Endometrium (tissue), 2 donors: ENCODE data around the gene CDK14.
A peak's percentile ranks its signal among the peaks of the same experiment; 100 is the strongest.

Experiments
- FAIRE-seq: peaks from 2 replicates; lab custom pipeline; 2012; peaks lifted over from hg19 to GRCh38; lab: Jason Lieb, UNC
- donor health status: control.
- donor health status: control.

CDK14 gene

DNA sequence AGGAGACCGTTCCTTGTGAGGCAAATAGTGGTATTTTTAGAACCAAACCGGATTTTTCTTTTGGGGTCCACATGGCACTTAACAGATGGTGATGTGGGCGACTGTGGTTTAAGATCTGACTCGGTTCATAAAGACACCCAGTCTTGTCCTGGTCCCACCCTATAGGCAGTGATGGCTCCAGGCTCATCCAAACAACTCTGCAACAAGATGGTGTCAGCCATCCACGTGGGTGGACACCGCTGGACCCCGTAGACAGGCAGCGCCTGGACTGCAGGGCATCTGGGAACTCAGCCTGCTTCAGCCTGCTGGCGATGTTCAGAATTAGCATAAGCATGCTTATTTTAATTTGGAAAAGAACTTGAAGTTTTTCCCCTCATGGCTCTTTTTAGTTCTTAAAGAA, 409.7 kb downstream of the CDK14 start:
- FAIRE-seq, result no peak

- no peak for FAIRE-seq
Measured at GRCh38 chr7:91007371-91007770, 411.2 kb downstream of the CDK14 start.

DNA sequence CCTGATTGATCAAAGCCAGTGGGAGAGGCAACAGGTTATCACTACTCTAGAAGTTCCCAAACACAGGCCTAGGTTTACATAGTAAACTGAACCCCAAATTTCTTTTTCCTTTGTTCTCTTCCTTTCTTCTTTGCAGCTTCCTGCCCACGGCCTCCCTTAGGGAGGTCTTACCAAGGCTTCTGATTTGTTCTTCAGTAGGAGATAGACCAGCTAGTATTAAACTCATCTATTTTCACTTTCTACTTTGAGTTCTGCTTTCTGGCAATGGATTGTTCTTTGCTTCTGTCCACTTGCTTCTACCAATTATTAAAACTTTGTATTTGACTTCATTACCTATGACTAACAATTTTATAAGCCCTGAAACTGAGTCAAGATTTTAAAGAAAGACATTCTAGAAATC, 417.0 kb downstream of the CDK14 start:
- FAIRE-seq, result no peak

- no peak for FAIRE-seq
Measured at GRCh38 chr7:91019686-91020385, 423.7 kb downstream of the CDK14 start.

- FAIRE-seq, result no peak
Measured at GRCh38 chr7:91020636-91021385, 424.7 kb downstream of the CDK14 start.

DNA sequence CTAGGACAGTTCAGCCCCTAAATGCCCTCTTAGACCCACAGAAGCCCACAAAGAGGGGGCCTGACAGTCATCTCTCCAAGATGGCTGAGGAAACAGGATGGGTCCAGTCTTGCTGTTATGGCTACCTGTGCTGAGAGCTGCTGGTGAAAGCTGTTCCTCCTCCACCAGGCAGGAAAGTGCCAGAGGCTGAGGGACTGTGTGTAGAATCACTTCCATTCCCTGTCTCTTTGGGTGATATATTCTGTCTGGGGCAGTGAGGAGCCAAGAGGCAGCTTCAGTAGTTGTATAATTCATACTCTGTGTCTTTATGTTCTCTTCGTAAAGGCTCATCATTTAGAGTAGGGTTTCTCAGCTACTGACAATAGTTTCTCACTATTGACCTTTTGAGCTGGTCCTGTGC, 425.8 kb downstream of the CDK14 start:
- no peak for FAIRE-seq

DNA sequence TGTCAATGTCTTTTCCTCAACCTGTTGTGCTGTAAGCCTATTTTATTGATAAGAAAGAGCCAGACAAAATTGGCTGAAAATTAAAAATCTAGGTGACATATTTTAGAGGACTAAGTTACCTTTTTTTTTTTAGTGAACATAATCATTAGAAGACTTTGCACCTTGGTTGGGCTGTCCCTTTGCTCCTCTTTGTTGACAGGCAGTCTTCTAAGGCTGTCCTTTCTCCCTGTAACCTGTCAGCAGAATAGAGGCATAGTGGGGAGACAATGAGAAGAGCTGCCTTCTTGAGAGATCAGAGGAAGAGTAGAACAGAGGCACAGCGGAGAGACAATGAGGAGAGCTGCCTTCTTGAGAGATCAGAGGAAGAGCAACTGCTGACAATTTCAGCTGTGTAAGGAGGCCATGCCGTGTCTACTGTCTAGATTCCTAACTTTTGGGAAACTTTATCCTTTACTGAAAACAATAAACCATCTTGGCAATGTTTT, 429.8 kb downstream of the CDK14 start:
- no peak for FAIRE-seq

GRCh38 chr7:91029688-91030087, 433.6 kb downstream of the CDK14 start:
- no peak for FAIRE-seq

GRCh38 chr7:91030680-91031380, 434.7 kb downstream of the CDK14 start:
- no peak for FAIRE-seq

- no peak for FAIRE-seq
Measured at GRCh38 chr7:91031757-91032156, 435.6 kb downstream of the CDK14 start.

DNA sequence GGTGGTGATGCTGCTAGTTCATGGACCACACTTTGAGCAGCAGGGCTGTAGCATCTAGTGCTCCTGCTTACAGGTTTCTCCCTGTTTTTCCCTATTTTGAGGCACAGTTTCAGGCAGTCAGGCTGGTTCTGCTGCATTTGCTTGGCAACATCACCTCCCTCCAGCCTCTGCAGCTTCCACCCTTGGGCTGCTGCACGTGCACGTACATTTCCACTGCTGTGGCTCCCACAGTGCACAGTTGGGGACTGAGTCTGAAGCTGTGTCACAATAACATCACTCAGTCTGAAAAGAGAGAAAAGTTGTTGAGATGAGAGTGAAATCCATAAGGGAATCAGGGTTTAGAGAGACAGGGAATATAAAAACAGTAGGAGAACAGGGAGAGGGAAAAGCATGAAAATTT, 437.5 kb downstream of the CDK14 start:
- no peak for FAIRE-seq

- FAIRE-seq, result no peak
Measured at GRCh38 chr7:91034459-91035368, 438.6 kb downstream of the CDK14 start.

DNA sequence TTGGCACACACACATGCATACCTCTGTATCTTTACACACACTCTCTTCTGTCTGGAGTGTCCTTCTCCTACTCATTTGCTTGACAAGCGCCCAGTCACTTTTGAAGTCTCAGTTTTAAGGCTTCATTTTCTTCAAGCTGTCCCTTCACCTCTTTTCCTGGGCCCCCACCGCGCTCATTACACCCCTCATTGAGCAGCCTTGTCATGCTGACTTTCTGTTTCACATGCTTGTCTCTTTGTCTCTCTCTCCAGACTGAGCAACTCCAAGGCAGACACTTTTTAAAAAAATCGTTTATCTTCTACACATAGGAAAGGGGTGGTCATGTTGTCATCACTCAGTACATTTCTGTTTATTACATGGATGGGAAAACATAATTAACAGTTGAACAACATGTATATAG, 442.9 kb downstream of the CDK14 start:
- FAIRE-seq, result no peak

- FAIRE-seq, result no peak
Measured at GRCh38 chr7:91041141-91041540, 445.0 kb downstream of the CDK14 start.

DNA sequence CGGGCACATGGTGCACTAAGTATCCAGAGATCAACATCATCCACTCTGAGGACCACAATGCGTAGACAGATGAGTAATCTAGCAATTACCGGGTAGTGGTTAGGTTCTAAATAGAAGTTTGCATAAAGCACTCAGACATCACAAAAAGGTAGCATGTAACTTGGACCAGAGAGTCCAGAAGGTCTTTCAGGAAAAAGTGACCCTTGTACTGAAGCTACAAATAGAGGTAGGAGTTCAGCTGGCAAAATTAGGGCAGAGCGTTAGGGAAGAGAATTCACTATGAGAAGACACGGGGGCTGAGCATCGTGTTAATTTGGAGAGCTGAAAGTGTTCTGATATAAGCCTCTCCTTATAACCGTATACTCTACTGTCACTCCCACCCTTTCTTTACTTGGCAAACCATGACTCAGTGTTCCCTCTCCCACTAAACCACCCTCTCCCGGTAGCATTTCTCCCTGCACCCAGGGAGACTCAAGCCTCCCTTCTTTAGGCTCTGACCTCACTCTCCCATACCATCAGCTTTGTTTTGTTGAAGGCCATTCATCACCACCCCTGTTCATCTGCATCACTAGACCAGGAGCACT, 445.9 kb downstream of the CDK14 start:
- FAIRE-seq, result no peak

- peak; percentile 51 for FAIRE-seq
Measured at GRCh38 chr7:91043186-91043585, 447.1 kb downstream of the CDK14 start.

DNA sequence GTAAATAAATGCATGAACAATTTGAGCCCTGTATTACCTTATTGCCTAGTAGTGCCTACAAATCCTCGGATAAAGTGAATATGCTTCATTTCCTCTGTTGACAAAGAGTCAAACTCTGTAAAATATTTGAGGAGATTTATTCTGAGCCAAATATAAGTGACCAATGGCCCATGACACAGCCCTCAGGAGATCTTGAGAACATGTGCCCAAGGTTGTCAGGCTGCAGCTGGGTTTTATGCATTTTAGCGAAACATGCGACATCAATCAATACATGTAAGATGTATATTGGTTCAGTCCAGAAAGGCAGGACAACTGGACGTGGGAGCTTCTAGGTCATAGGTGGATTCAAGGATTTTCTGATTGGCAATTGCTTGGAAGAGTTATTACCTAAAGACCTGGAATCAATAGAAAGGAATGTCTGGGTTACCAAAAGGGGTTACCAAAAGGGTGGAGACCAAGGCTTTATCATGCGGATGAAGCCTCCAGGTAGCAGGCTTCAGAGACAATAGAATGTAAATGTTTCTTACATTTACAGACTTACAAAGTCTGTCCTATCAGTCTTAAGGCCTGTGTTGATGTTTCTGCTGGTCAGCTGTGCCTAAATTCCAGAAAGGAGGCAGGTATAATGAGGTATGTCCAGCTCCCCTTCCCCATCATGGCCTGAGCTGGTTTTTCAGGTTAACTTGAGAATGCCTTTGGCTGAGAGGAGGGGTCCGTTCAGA, 448.0 kb downstream of the CDK14 start:
- no peak for FAIRE-seq

- peak; percentile 90 for FAIRE-seq
Measured at GRCh38 chr7:91045606-91046005, 449.5 kb downstream of the CDK14 start.

DNA sequence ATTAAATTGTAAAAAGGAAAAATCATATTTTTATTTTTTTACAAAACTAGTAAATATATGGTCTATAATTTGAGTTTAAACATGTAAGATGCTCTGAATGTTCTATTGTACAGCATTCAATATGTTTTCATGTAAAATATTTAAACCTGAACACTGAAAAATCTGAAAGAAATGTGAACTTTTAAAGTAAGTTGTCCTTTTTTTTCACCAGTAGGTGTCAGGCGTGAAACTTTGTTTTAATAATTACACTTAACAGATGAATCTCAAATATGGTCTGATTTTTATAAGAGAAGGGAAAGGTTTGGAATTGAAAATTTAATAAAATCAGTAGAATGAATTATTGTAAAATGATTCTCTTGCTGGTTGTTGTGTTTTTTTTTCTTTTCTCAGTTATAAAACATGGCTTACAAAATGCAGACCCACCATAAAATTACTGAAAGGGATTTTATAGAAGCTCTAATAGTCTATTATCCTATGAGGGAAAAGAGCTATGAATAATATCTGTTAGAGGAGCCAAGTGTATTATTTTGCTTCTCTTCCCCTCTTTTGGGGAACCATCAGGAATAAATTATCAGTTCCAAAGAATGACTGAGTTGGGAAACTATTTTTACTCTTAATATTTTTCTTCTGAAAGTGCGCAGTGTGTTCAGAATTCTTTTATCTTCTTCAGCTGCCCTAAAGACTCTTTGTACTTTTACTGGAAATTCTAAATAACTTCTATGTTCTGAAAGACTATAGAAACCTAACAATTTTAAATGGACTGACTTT, 450.4 kb downstream of the CDK14 start:
- FAIRE-seq, result peak; percentile 99

- FAIRE-seq, result no peak
Measured at GRCh38 chr7:91047636-91048035, 451.5 kb downstream of the CDK14 start.
